Vagina (tissue), 2 donors: ENCODE results near the gene BATF. TPM values are rescaled to one million over a fixed set of nuclear protein-coding genes. Genes with fewer than 3 reads are reported as not detected.

ENCODE experiments used
- DNase-seq, 2 donors: peaks; one replicate each; pipeline ENCODE4 v3.0.0-alpha.2; 2017; ENCODE audit errors: extremely low spot score in 2 of 2
- H3K27ac ChIP-seq: fragments of 200-600 bp; sonication (generic); one replicate; pipeline ENCODE4 v1.5.1; 2019
- H3K27me3 ChIP-seq: fragments of 200-600 bp; sonication (generic); one replicate; pipeline ENCODE4 v1.5.1; 2019
- H3K36me3 ChIP-seq, 2 donors: fragments of 200-600 bp; sonication (generic); one replicate each; pipeline ENCODE4 v1.5.1; 2017 to 2019
- H3K4me1 ChIP-seq: fragments of 200-600 bp; sonication (generic); one replicate; pipeline ENCODE4 v1.5.1; 2019
- H3K4me3 ChIP-seq, 2 donors: fragments of 200-600 bp; sonication (generic); 1 replicate in 1 of 2; 2 replicates in 1 of 2; pipeline ENCODE4 v1.5.1; 2016 to 2019
- H3K9me3 ChIP-seq: fragments of 200-600 bp; sonication (generic); one replicate; pipeline ENCODE4 v1.5.1; 2019
- CTCF ChIP-seq, 3 experiments: fragments of 450-650 bp in 2 of 3; fragments of 200-600 bp in 1 of 3; sonication (generic) in 1 of 3; IDR thresholded peaks; one replicate each; pipeline ENCODE4 v1.5.1; 2017 to 2019; ENCODE audit warnings: antibody characterized with exemption in 3 of 3, mild to moderate bottlenecking in 2 of 3, moderate library complexity in 2 of 3
- POLR2A ChIP-seq, 2 donors: fragments of 450-650 bp; IDR thresholded peaks; one replicate each; pipeline ENCODE4 v1.6.1; 2017; ENCODE audit warnings: antibody characterized with exemption in 2 of 2, mild to moderate bottlenecking in 2 of 2, moderate library complexity in 2 of 2
- POLR2AphosphoS5 ChIP-seq, 2 donors: sonication (generic); formaldehyde crosslinking; IDR thresholded peaks; one replicate each; pipeline ENCODE4 v1.9.0; 2017; ENCODE audit warnings: antibody characterized with exemption in 2 of 2, mild to moderate bottlenecking in 2 of 2, low read depth in 1 of 2; ENCODE audit not compliant: insufficient read depth in 1 of 2
- intact Hi-C: fragments of 100-400 bp; cut with DNase I; formaldehyde crosslinking; loops from one replicate; pipeline ENCODE4 v1.15.1; 2023
- total RNA-seq: library from RNA; depleted of rRNA; stranded (reverse); fragments of >200 nt; gene quantifications from one replicate; pipeline ENCODE4 v1.2.3, GENCODE V29; 2016

Gene BATF
- total RNA-seq, 1 donor from 2014 or later, result 12.0 TPM

GRCh38 chr14:75482366-75482765, 39.9 kb upstream of the BATF start:
- Histone ChIP-seq H3K36me3 (no peaks in the 10 kb centered on the region), H3K4me3 (no peak overlapping the region), H3K27me3 (no peaks in the 10 kb centered on the region), H3K4me1 (no peaks in the 10 kb centered on the region), H3K9me3 (no peaks in the 10 kb centered on the region), H3K27ac (no peak overlapping the region)
- intact Hi-C loops, result loop anchor here (10.0 kb wide), 1 partner anchor 348 kb away; no protein-coding TSS in a partner anchor
- TF ChIP-seq CTCF (IDR thresholded peaks at IDR 0.05), result no peak
- TF ChIP-seq POLR2A (IDR thresholded peaks at IDR 0.05), result no peak
- no peak for TF ChIP-seq POLR2AphosphoS5 (IDR thresholded peaks at IDR 0.05; ENCODE audit: insufficient read depth in 1 of 2, low read depth in 1 of 2)
- peak in 1 of 2 donors; percentile 83 for DNase-seq

- no peak for DNase-seq
Observed at GRCh38 chr14:75484711-75485429, 37.4 kb upstream of the BATF start.

GRCh38 chr14:75486318-75486717, 36.0 kb upstream of the BATF start:
- no peaks in the 10 kb centered on the region for H3K36me3 ChIP-seq
- no peak overlapping the region for H3K27ac ChIP-seq
- no peaks in the 10 kb centered on the region for H3K4me1 ChIP-seq
- no peak for TF ChIP-seq POLR2A (IDR thresholded peaks at IDR 0.05)
- no peak for TF ChIP-seq CTCF (IDR thresholded peaks at IDR 0.05)
- TF ChIP-seq POLR2AphosphoS5 (IDR thresholded peaks at IDR 0.05; ENCODE audit: insufficient read depth in 1 of 2, low read depth in 1 of 2), result no peak
- no peak for DNase-seq
- intact Hi-C loops, result loop anchor here (10.0 kb wide), 1 partner anchor 352 kb away; no protein-coding TSS in a partner anchor
- H3K27me3 ChIP-seq, result no peaks in the 10 kb centered on the region
- no peaks in the 10 kb centered on the region for H3K9me3 ChIP-seq
- no peak overlapping the region for H3K4me3 ChIP-seq

More at GRCh38 chr14:75484711-75485429, 37.4 kb upstream of the BATF start:
- TF ChIP-seq CTCF (IDR thresholded peaks at IDR 0.05), result no peak
- no peak for TF ChIP-seq POLR2A (IDR thresholded peaks at IDR 0.05)
- TF ChIP-seq POLR2AphosphoS5 (IDR thresholded peaks at IDR 0.05; ENCODE audit: insufficient read depth in 1 of 2, low read depth in 1 of 2), result no peak
- Histone ChIP-seq H3K9me3 (no peaks in the 10 kb centered on the region), H3K27me3 (no peaks in the 10 kb centered on the region), H3K4me3 (no peak overlapping the region), H3K36me3 (no peaks in the 10 kb centered on the region), H3K27ac (no peak overlapping the region), H3K4me1 (no peaks in the 10 kb centered on the region)
- intact Hi-C loops, result loop anchor here (10.0 kb wide), 1 partner anchor 350 kb away; no protein-coding TSS in a partner anchor

- DNase-seq, result no peak
Observed at GRCh38 chr14:75487155-75487671, 35.1 kb upstream of the BATF start.

More at GRCh38 chr14:75487155-75487671, 35.1 kb upstream of the BATF start:
- Histone ChIP-seq H3K36me3 (no peaks in the 10 kb centered on the region), H3K27me3 (no peaks in the 10 kb centered on the region), H3K4me3 (no peak overlapping the region), H3K9me3 (no peaks in the 10 kb centered on the region), H3K4me1 (no peaks in the 10 kb centered on the region), H3K27ac (no peak overlapping the region)
- no peak for TF ChIP-seq POLR2AphosphoS5 (IDR thresholded peaks at IDR 0.05; ENCODE audit: insufficient read depth in 1 of 2, low read depth in 1 of 2)
- no peak for TF ChIP-seq POLR2A (IDR thresholded peaks at IDR 0.05)
- no peak for TF ChIP-seq CTCF (IDR thresholded peaks at IDR 0.05)
- intact Hi-C loops, result loop anchor here (10.0 kb wide), 1 partner anchor 352 kb away; no protein-coding TSS in a partner anchor
